Endodermal cell (in vitro differentiated cells): Measurements from ENCODE around the gene SPRED2. TPM values are rescaled to one million over a fixed set of nuclear protein-coding genes. Genes with fewer than 3 reads are reported as not detected.

ENCODE experiments used
- DNase-seq: peaks from one replicate; pipeline ENCODE4 v3.0.0-alpha.2; 2017
- H3K27ac ChIP-seq: 2 replicates; pipeline ENCODE4 v1.5.1; 2013; ENCODE audit warnings: mild to moderate bottlenecking, low read depth, low read length, moderate library complexity
- H3K27me3 ChIP-seq: 2 replicates; pipeline ENCODE4 v1.6.1; 2013; ENCODE audit warnings: mild to moderate bottlenecking, low read length, moderate library complexity; ENCODE audit not compliant: insufficient read depth, control insufficient read depth, poor library complexity, severe bottlenecking
- H3K36me3 ChIP-seq: 2 replicates; pipeline ENCODE4 v1.7.0; 2013; ENCODE audit warnings: mild to moderate bottlenecking, low read length, moderate library complexity; ENCODE audit not compliant: control insufficient read depth, insufficient read depth
- H3K4me1 ChIP-seq: one replicate; pipeline ENCODE4 v1.7.0; 2013; ENCODE audit warnings: low read length; ENCODE audit not compliant: control insufficient read depth, insufficient read depth
- H3K4me3 ChIP-seq: 2 replicates; pipeline ENCODE4 v1.5.1; 2013; ENCODE audit warnings: mild to moderate bottlenecking, low read length, moderate library complexity
- H3K9ac ChIP-seq: 2 replicates; pipeline ENCODE4 v1.6.1; 2013; ENCODE audit warnings: mild to moderate bottlenecking, low read length, moderate library complexity; ENCODE audit not compliant: poor library complexity, severe bottlenecking; ENCODE audit errors: extremely low read depth
- H3K9me3 ChIP-seq: 2 replicates; pipeline ENCODE4 v1.6.1; 2013; ENCODE audit warnings: mild to moderate bottlenecking, low read length, moderate library complexity; ENCODE audit not compliant: control insufficient read depth
- H3K27ac Mint-ChIP-seq: 2 replicates; pipeline ENCODE4 v1.8.0; 2020; ENCODE audit warnings: mixed read lengths
- H3K27me3 Mint-ChIP-seq: 2 replicates; pipeline ENCODE4 v1.8.0; 2021; ENCODE audit warnings: mild to moderate bottlenecking, mixed read lengths; ENCODE audit not compliant: insufficient read depth
- H3K36me3 Mint-ChIP-seq: 2 replicates; pipeline ENCODE4 v1.8.0; 2020; ENCODE audit warnings: low read depth, mixed read lengths
- H3K4me1 Mint-ChIP-seq: 2 replicates; pipeline ENCODE4 v1.8.0; 2020; ENCODE audit warnings: mixed read lengths
- H3K4me3 Mint-ChIP-seq: 2 replicates; pipeline ENCODE4 v1.8.0; 2020; ENCODE audit warnings: mild to moderate bottlenecking, moderate library complexity, mixed read lengths
- H3K9me3 Mint-ChIP-seq: 2 replicates; pipeline ENCODE4 v1.8.0; 2020; ENCODE audit warnings: mild to moderate bottlenecking, mixed read lengths
- WGBS, 2 experiments: methylation state at CpG; one replicate each; pipeline versions ENCODE4 v1.1.5 to v1.1.7; 2013; ENCODE audit warnings: missing lambda C conversion rate in 2 of 2, mixed read lengths in 1 of 2; ENCODE audit not compliant: insufficient coverage in 1 of 2, insufficient read length in 1 of 2; 5-methylcytosine and 5-hydroxymethylcytosine counted together
- total RNA-seq, 2 donors: library from RNA; stranded (reverse); fragmentation: NEBNext Ultra II Directional in 1 of 2; extraction: Animal tissue kit (Norgen Biotek cat#: 25700) in 1 of 2; gene quantifications; 2 replicates in 1 of 2; 3 replicates in 1 of 2; pipeline ENCODE4 v1.2.1, GENCODE V29; 2021
- TF ChIP-seq, protein P1 (sequence below): fragments of 200-600 bp; sonication (generic); conservative IDR thresholded peaks from 2 replicates; pipeline ENCODE4 v1.5.0; 2021; ENCODE audit warnings: antibody characterized with exemption, mild to moderate bottlenecking

The SPRED2 gene
- total RNA-seq, 2 donors from 2014 or later, result 60.3 to 70.1 TPM

DNA sequence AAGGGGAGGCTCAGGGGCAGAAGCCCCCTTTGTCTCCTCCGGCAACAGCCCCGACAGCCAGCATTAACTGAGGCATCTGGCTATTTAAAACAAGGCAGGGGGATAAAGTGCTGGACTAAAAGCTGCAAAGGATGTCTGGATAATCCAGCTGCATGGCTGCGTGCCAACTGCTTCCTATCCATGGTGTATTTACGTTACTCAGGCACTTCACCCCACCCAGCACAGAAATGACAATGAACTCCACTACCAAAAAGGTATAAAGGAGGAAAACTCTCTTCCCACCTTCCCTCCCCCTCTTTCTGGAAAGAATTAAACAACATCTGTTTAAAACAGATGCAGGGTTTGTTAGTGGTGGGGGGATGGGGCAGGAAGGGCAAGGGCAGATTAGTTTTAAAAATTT lies 82.5 kb downstream of the SPRED2 start:
- peaks cover 44% of the 10 kb centered on the region for H3K4me1 Mint-ChIP-seq
- Histone ChIP-seq H3K27ac (peak overlapping the region; percentile 59), H3K9me3 (no peaks in the 10 kb centered on the region), H3K27me3 (no peaks in the 10 kb centered on the region), H3K4me1 (peaks cover 29% of the 10 kb centered on the region), H3K9ac (peak overlapping the region; percentile 18), H3K4me3 (peak overlapping the region; percentile 54), H3K36me3 (peaks cover 2% of the 10 kb centered on the region)
- H3K27me3 Mint-ChIP-seq, result no peaks in the 10 kb centered on the region
- H3K9me3 Mint-ChIP-seq, result no peaks in the 10 kb centered on the region
- no peak overlapping the region for H3K27ac Mint-ChIP-seq
- peak overlapping the region; percentile 2 for H3K4me3 Mint-ChIP-seq
- H3K36me3 Mint-ChIP-seq, result peaks cover 7% of the 10 kb centered on the region
- DNase-seq, result no peak
- WGBS, 2 experiments, result 79% methylated on average over 4 of the region's 4 CpGs; no CpG with 5 or more reads in 1 of the 2 experiments
- TF ChIP-seq, protein P1, sequence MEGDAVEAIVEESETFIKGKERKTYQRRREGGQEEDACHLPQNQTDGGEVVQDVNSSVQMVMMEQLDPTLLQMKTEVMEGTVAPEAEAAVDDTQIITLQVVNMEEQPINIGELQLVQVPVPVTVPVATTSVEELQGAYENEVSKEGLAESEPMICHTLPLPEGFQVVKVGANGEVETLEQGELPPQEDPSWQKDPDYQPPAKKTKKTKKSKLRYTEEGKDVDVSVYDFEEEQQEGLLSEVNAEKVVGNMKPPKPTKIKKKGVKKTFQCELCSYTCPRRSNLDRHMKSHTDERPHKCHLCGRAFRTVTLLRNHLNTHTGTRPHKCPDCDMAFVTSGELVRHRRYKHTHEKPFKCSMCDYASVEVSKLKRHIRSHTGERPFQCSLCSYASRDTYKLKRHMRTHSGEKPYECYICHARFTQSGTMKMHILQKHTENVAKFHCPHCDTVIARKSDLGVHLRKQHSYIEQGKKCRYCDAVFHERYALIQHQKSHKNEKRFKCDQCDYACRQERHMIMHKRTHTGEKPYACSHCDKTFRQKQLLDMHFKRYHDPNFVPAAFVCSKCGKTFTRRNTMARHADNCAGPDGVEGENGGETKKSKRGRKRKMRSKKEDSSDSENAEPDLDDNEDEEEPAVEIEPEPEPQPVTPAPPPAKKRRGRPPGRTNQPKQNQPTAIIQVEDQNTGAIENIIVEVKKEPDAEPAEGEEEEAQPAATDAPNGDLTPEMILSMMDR, result no peak

DNA sequence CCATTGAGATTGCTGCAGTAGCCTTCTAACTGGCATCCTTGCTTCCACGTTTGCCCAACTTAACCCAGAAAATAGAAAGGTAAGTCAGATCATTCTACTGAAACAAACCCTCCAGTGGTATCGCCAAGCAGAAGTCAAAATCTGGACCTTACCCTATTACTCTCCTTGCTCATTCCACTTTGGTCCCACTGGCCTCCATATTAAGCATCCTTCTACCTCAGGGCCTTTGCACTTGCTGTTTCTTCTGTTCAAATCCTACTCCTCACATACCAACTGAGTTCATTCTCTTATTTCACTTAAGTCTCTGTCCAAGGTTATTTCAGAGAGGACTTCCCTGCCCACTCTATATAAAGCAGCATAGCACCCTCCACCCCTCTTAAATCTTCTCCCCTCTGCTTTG lies 84.5 kb downstream of the SPRED2 start:
- no peak overlapping the region for H3K27ac ChIP-seq
- Mint-ChIP-seq H3K9me3 (no peaks in the 10 kb centered on the region), H3K4me1 (peaks cover 34% of the 10 kb centered on the region), H3K36me3 (peaks cover 14% of the 10 kb centered on the region), H3K27me3 (no peaks in the 10 kb centered on the region), H3K4me3 (no peak overlapping the region), H3K27ac (no peak overlapping the region)
- no peaks in the 10 kb centered on the region for H3K9me3 ChIP-seq
- TF ChIP-seq, protein P1, result no peak
- peaks cover 24% of the 10 kb centered on the region for H3K4me1 ChIP-seq
- peaks cover 16% of the 10 kb centered on the region for H3K36me3 ChIP-seq
- no peaks in the 10 kb centered on the region for H3K27me3 ChIP-seq
- 98 to 100% methylated on average over 2 of the region's 2 CpGs for WGBS, 2 experiments
- H3K4me3 ChIP-seq, result no peak overlapping the region
- H3K9ac ChIP-seq, result no peak overlapping the region
- DNase-seq, result no peak

DNA sequence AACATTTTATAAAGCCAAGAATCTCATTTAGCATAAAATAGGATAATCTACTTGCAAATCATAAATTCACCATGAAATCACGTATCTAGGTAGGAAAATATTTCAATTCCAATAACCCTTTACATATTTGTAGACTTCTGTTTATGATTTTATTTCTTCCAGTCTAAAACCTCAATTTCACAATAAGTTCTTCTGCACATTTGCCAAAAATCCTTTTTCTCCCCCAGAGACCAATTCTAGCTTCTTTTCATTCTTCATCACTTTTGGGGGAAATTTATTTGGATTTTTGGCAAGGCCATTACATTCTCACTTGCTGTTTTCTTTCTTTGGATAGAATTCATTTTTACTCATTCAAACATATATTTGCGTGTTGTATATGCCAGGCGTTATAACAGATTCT lies 86.8 kb downstream of the SPRED2 start:
- Histone ChIP-seq H3K27me3 (no peaks in the 10 kb centered on the region), H3K9me3 (peaks cover 3% of the 10 kb centered on the region), H3K9ac (no peak overlapping the region), H3K36me3 (peaks cover 31% of the 10 kb centered on the region), H3K4me3 (no peak overlapping the region), H3K27ac (no peak overlapping the region), H3K4me1 (peaks cover 14% of the 10 kb centered on the region)
- 98 to 100% methylated on average over 3 of the region's 3 CpGs for WGBS, 2 experiments
- H3K4me1 Mint-ChIP-seq, result peaks cover 22% of the 10 kb centered on the region
- no peak overlapping the region for H3K4me3 Mint-ChIP-seq
- no peak for DNase-seq
- TF ChIP-seq, protein P1, result no peak
- H3K27ac Mint-ChIP-seq, result no peak overlapping the region
- H3K36me3 Mint-ChIP-seq, result peaks cover 31% of the 10 kb centered on the region
- H3K9me3 Mint-ChIP-seq, result peaks cover under 1% of the 10 kb centered on the region
- no peaks in the 10 kb centered on the region for H3K27me3 Mint-ChIP-seq
